Activated naive CD4-positive, alpha-beta T cell treated with anti-CD3 and anti-CD28 coated beads for 36 hours (primary cell): Measurements from ENCODE around the gene CREB5. TPM values are rescaled to one million over a fixed set of nuclear protein-coding genes. Genes with fewer than 3 reads are reported as not detected.

Experiments used
- CTCF ChIA-PET: fragments of 350-600 bp; sonication (Branson Sonifier 250); formaldehyde crosslinking; loops from one replicate; lab custom pipeline; 2021; ENCODE audit warnings: antibody characterized with exemption; lab: Charles Lee
- DNase-seq: peaks from one replicate; pipeline ENCODE4 v3.0.0-alpha.2; 2020
- H3K27ac Mint-ChIP-seq: one replicate; pipeline ENCODE4 v1.8.0; 2021; ENCODE audit warnings: mild to moderate bottlenecking, mixed read lengths
- H3K27me3 Mint-ChIP-seq: one replicate; pipeline ENCODE4 v1.8.0; 2021; ENCODE audit warnings: low read depth, mixed read lengths
- H3K36me3 Mint-ChIP-seq: one replicate; pipeline ENCODE4 v1.8.0; 2021; ENCODE audit warnings: low read depth, mixed read lengths
- H3K4me1 Mint-ChIP-seq: one replicate; pipeline ENCODE4 v1.8.0; 2021; ENCODE audit warnings: low read depth, mixed read lengths
- H3K4me3 Mint-ChIP-seq: one replicate; pipeline ENCODE4 v1.8.0; 2021; ENCODE audit warnings: mild to moderate bottlenecking, moderate library complexity, mixed read lengths
- H3K9me3 Mint-ChIP-seq: one replicate; pipeline ENCODE4 v1.8.0; 2021; ENCODE audit warnings: mixed read lengths
- intact Hi-C: fragments of 100-400 bp; cut with micrococcal nuclease; formaldehyde crosslinking; loops from one replicate; pipeline ENCODE4 v1.15.1; 2023
- total RNA-seq, 2 experiments: library from RNA; stranded (reverse); gene quantifications; one replicate each; pipeline ENCODE4 v1.2.3, GENCODE V29; 2021

CREB5 gene
- total RNA-seq, 2 experiments from 2014 or later, result 0.30 to 0.48 TPM

DNA sequence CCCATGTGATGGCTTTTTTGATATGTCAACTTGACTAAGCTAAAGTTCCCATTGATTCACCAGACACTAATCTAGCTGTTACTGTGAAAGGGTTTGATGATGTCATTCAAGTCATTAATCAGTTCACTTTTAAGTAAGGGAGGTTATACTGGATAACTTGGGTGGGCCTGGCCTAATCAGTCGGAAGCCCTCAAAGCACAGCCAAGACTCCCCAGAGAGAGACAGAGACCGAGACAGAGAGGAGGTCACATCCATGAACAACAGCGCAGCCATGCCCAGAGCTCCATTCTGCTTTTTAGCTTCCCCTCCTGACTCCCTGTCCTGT lies 442.4 kb downstream of the CREB5 start:
- Mint-ChIP-seq H3K4me3 (no peak overlapping the region), H3K27me3 (peaks cover 51% of the 10 kb centered on the region), H3K9me3 (no peaks in the 10 kb centered on the region), H3K36me3 (peaks cover 2% of the 10 kb centered on the region), H3K4me1 (peaks cover 11% of the 10 kb centered on the region), H3K27ac (no peak overlapping the region)
- CTCF ChIA-PET, result interaction anchor here (0.6 to 1.7 kb wide), 6 partner anchors 16 to 507 kb away, joined by 3 to 6 read pairs (median 4); no protein-coding TSS in a partner anchor
- no peak for DNase-seq
- intact Hi-C loops, result loop anchor here (1.0 to 2.0 kb wide), 3 partner anchors 442 to 557 kb away; partner anchors contain the start of gene CREB5

GRCh38 chr7:28855538-28856217 lies 443.4 kb downstream of the CREB5 start:
- Mint-ChIP-seq H3K27ac (no peak overlapping the region), H3K36me3 (peaks cover 2% of the 10 kb centered on the region), H3K9me3 (no peaks in the 10 kb centered on the region), H3K4me3 (no peak overlapping the region), H3K27me3 (peaks cover 51% of the 10 kb centered on the region), H3K4me1 (peaks cover 11% of the 10 kb centered on the region)
- DNase-seq, result no peak
- intact Hi-C loops, result loop anchor here (2.0 kb wide), 1 partner anchor 443 kb away; the partner anchor contains the start of gene CREB5
- CTCF ChIA-PET, result interaction anchor here (0.5 to 1.7 kb wide), 4 partner anchors 15 to 673 kb away, joined by 3 to 6 read pairs (median 4); no protein-coding TSS in a partner anchor

- no peak overlapping the region for H3K27ac Mint-ChIP-seq
- H3K4me3 Mint-ChIP-seq, result no peak overlapping the region
- CTCF ChIA-PET, result no interaction called here
- intact Hi-C loops, result no loop called here
- peaks cover 48% of the 10 kb centered on the region for H3K27me3 Mint-ChIP-seq
- peaks cover 11% of the 10 kb centered on the region for H3K4me1 Mint-ChIP-seq
- H3K9me3 Mint-ChIP-seq, result no peaks in the 10 kb centered on the region
- DNase-seq, result no peak
- H3K36me3 Mint-ChIP-seq, result peaks cover 2% of the 10 kb centered on the region
These were observed 444.3 kb downstream of the CREB5 start for GRCh38 chr7:28856656-28857055.

GRCh38 chr7:28858206-28858605 lies 445.9 kb downstream of the CREB5 start:
- Mint-ChIP-seq H3K4me3 (no peak overlapping the region), H3K27ac (no peak overlapping the region), H3K4me1 (peaks cover 11% of the 10 kb centered on the region), H3K9me3 (no peaks in the 10 kb centered on the region), H3K27me3 (peaks cover 47% of the 10 kb centered on the region), H3K36me3 (peaks cover 2% of the 10 kb centered on the region)
- CTCF ChIA-PET, result interaction anchor here (0.6 kb wide), 1 partner anchor 22 kb away, joined by 3 read pairs; no protein-coding TSS in a partner anchor
- intact Hi-C loops, result no loop called here
- DNase-seq, result no peak

DNA sequence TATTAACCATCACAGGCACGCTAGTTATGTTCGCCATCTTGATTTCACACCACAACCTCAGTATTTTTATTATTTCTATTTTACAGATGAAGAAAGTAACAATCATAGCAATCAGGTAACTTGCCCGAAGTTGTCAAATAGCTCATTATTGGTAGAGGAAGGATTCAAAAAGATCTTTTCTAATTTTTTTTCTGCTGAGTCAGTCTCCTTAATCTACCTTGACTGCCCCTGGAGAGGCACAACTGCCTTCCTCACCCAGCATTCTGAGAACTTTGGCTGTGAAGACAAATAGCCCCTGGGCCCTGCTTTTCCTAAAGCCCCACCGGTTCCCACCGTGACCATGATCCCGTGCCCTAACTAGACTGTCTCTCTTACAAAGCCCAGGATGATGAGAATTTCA lies 446.6 kb downstream of the CREB5 start:
- no peak for DNase-seq
- no peaks in the 10 kb centered on the region for H3K9me3 Mint-ChIP-seq
- H3K4me3 Mint-ChIP-seq, result no peak overlapping the region
- peaks cover 2% of the 10 kb centered on the region for H3K36me3 Mint-ChIP-seq
- intact Hi-C loops, result no loop called here
- H3K27ac Mint-ChIP-seq, result no peak overlapping the region
- H3K27me3 Mint-ChIP-seq, result peaks cover 42% of the 10 kb centered on the region
- CTCF ChIA-PET, result interaction anchor here (0.5 kb wide), 1 partner anchor 469 kb away, joined by 5 read pairs; no protein-coding TSS in a partner anchor
- H3K4me1 Mint-ChIP-seq, result peaks cover 4% of the 10 kb centered on the region

GRCh38 chr7:28861825-28862224 lies 449.5 kb downstream of the CREB5 start:
- H3K4me1 Mint-ChIP-seq, result no peaks in the 10 kb centered on the region
- H3K27ac Mint-ChIP-seq, result no peak overlapping the region
- no peaks in the 10 kb centered on the region for H3K36me3 Mint-ChIP-seq
- no peak for DNase-seq
- H3K9me3 Mint-ChIP-seq, result no peaks in the 10 kb centered on the region
- no peak overlapping the region for H3K4me3 Mint-ChIP-seq
- peaks cover 27% of the 10 kb centered on the region for H3K27me3 Mint-ChIP-seq
- CTCF ChIA-PET, result no interaction called here
- intact Hi-C loops, result no loop called here

DNA sequence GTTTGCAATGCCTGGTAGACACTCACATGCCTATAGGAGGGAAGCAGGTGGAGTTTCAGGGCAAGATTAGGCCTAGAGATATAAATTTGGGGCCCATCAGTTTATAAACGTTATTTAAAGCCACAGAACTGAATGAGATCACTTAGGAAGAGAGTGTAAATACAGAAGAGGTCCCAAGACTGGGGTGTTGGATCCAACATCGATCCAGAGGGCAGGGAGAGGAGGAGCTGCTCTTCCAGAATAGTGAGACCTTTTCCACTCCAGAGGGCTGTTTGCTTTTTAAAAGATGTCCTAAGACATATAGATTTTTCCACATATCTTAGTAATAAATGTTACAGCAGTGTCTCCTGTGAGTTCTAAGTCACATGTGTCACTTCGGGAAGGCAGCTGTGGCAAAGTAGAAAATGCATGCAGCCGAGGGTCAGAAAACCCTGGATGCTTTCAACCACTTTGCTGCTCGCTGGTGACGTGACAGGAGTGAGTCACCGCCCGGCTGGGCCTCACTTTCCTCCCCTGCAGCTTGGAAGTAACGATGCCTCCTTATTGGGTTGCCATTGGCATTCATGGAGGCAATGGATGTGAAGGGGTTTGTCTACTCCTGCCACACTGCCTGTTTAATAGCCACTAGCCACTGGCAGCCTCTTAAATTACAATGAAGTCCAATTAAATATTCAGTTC lies 450.4 kb downstream of the CREB5 start:
- Mint-ChIP-seq H3K36me3 (no peaks in the 10 kb centered on the region), H3K4me3 (no peak overlapping the region), H3K4me1 (no peaks in the 10 kb centered on the region), H3K27me3 (peaks cover 28% of the 10 kb centered on the region), H3K9me3 (no peaks in the 10 kb centered on the region), H3K27ac (no peak overlapping the region)
- intact Hi-C loops, result no loop called here
- no peak for DNase-seq
- CTCF ChIA-PET, result no interaction called here

- Mint-ChIP-seq H3K9me3 (no peaks in the 10 kb centered on the region), H3K36me3 (no peaks in the 10 kb centered on the region), H3K4me3 (no peak overlapping the region), H3K27ac (no peak overlapping the region), H3K27me3 (peaks cover 22% of the 10 kb centered on the region), H3K4me1 (no peaks in the 10 kb centered on the region)
- intact Hi-C loops, result no loop called here
- CTCF ChIA-PET, result no interaction called here
- no peak for DNase-seq
These were observed 453.4 kb downstream of the CREB5 start for GRCh38 chr7:28865601-28866144.

- intact Hi-C loops, result no loop called here
- peaks cover 16% of the 10 kb centered on the region for H3K27me3 Mint-ChIP-seq
- H3K27ac Mint-ChIP-seq, result no peak overlapping the region
- H3K36me3 Mint-ChIP-seq, result no peaks in the 10 kb centered on the region
- H3K9me3 Mint-ChIP-seq, result no peaks in the 10 kb centered on the region
- H3K4me1 Mint-ChIP-seq, result no peaks in the 10 kb centered on the region
- no peak for DNase-seq
- H3K4me3 Mint-ChIP-seq, result no peak overlapping the region
- CTCF ChIA-PET, result no interaction called here
These were observed 456.4 kb downstream of the CREB5 start for GRCh38 chr7:28868712-28869111.

DNA sequence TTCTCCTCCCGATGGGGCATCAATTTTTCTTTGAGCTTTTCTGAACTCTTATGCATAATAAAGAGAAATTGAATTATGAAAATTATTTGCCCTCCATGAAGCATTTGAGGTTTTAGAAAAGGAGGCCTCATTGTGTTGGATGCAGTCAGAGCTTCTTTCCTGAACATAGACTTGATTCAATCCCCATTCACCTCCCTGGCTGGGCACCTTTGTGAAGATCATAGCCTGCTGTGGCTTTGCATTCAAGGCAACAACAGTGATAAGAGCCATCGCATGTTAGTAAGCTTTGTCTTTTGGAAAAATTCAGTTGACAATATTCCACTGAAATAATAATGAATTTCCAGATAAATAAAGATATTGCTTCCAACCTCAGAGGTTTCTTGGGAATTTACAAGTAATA lies 458.8 kb downstream of the CREB5 start:
- Mint-ChIP-seq H3K4me3 (no peak overlapping the region), H3K4me1 (no peaks in the 10 kb centered on the region), H3K27ac (no peak overlapping the region), H3K36me3 (no peaks in the 10 kb centered on the region), H3K9me3 (no peaks in the 10 kb centered on the region), H3K27me3 (peaks cover 17% of the 10 kb centered on the region)
- CTCF ChIA-PET, result interaction anchor here (1.7 kb wide), 1 partner anchor 16 kb away, joined by 6 read pairs; no protein-coding TSS in a partner anchor
- intact Hi-C loops, result no loop called here
- DNase-seq, result no peak

GRCh38 chr7:28871631-28872030 lies 459.3 kb downstream of the CREB5 start:
- Mint-ChIP-seq H3K27ac (no peak overlapping the region), H3K36me3 (no peaks in the 10 kb centered on the region), H3K9me3 (no peaks in the 10 kb centered on the region), H3K4me1 (no peaks in the 10 kb centered on the region), H3K4me3 (no peak overlapping the region), H3K27me3 (peaks cover 13% of the 10 kb centered on the region)
- intact Hi-C loops, result no loop called here
- no peak for DNase-seq
- CTCF ChIA-PET, result interaction anchor here (1.7 kb wide), 1 partner anchor 16 kb away, joined by 6 read pairs; no protein-coding TSS in a partner anchor

DNA sequence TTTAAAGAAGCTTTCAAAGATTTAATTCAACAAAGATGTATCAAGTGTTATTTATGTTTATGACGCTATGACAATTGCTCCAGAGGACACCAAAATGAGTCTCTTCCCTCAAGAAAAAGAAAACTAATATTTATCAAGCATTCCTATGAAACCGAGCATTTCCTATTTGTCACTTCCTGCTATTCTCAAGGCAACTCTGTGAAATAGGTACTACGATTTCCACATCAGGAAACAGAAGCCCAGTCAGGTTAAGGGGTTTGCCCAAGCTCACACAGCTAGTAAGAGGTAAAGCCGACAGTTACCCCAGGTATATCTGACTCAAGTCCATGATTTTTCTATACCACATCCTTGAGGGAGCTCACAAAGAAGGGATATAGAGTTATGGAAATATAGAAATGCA lies 459.9 kb downstream of the CREB5 start:
- Mint-ChIP-seq H3K9me3 (no peaks in the 10 kb centered on the region), H3K4me3 (no peak overlapping the region), H3K27ac (no peak overlapping the region), H3K36me3 (no peaks in the 10 kb centered on the region), H3K27me3 (peaks cover 10% of the 10 kb centered on the region), H3K4me1 (no peaks in the 10 kb centered on the region)
- CTCF ChIA-PET, result no interaction called here
- intact Hi-C loops, result no loop called here
- DNase-seq, result no peak
